Sigmoid colon (tissue), 4 donors: ENCODE results near the gene ZBED4.

Experiments
- POLR2A ChIP-seq, 2 donors: fragments of 450-650 bp; IDR thresholded peaks; one replicate each; pipeline ENCODE4 v1.6.1; 2016; ENCODE audit warnings: antibody characterized with exemption in 2 of 2, mild to moderate bottlenecking in 2 of 2, moderate library complexity in 2 of 2
- POLR2AphosphoS5 ChIP-seq, 4 donors: sonication (generic); formaldehyde crosslinking; IDR thresholded peaks; one replicate each; pipeline ENCODE4 v1.6.1; 2017; ENCODE audit warnings: antibody characterized with exemption in 4 of 4

DNA sequence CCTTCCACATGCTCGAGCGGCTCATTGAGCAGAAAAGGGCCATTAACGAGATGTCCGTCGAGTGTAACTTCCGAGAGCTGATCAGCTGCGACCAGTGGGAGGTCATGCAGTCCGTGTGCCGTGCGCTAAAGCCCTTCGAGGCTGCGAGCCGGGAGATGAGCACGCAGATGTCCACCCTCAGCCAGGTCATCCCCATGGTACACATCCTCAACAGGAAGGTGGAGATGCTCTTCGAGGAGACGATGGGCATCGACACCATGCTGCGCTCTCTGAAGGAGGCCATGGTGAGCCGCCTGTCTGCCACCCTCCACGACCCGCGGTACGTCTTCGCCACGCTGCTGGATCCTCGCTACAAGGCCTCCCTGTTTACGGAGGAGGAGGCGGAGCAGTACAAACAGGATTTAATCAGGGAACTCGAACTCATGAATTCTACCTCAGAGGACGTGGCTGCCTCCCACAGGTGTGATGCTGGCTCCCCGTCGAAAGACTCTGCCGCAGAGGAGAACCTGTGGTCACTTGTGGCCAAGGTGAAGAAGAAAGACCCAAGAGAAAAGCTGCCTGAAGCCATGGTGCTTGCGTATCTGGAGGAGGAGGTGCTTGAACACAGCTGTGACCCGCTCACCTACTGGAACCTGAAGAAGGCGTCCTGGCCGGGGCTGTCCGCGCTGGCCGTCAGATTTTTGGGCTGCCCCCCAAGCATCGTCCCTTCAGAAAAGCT is 32.9 kb downstream of the ZBED4 start:
- no peak for TF ChIP-seq POLR2AphosphoS5 (IDR thresholded peaks at IDR 0.05)
- no peak for TF ChIP-seq POLR2A (IDR thresholded peaks at IDR 0.05)
